Thyroid gland (tissue), 4 donors: ENCODE data around the gene SPDEF. TPM values are rescaled to one million over a fixed set of nuclear protein-coding genes. Genes with fewer than 3 reads are reported as not detected.

Experiments
- DNase-seq, 2 donors: peaks; one replicate each; pipeline ENCODE4 v3.0.0-alpha.2; 2019
- H3K27ac ChIP-seq, 3 donors: fragments of 200-600 bp; sonication (generic); 1 replicate in 2 of 3; 2 replicates in 1 of 3; pipeline ENCODE4 v1.5.1; 2016 to 2019; ENCODE audit warnings: mild to moderate bottlenecking in 1 of 3, moderate library complexity in 1 of 3
- H3K27me3 ChIP-seq: fragments of 200-600 bp; sonication (generic); one replicate; pipeline ENCODE4 v1.5.1; 2019
- H3K36me3 ChIP-seq, 2 donors: fragments of 200-600 bp; sonication (generic); one replicate each; pipeline ENCODE4 v1.5.1; 2016 to 2019
- H3K4me1 ChIP-seq, 2 donors: fragments of 200-600 bp; sonication (generic); one replicate each; pipeline ENCODE4 v1.5.1; 2017 to 2019
- H3K4me3 ChIP-seq, 3 donors: fragments of 200-600 bp; sonication (generic); replicated peaks in 1 of 3; 1 replicate in 2 of 3; 2 replicates in 1 of 3; pipeline ENCODE4 v1.5.1; 2016; ENCODE audit warnings: mild to moderate bottlenecking in 1 of 3
- H3K9me3 ChIP-seq: fragments of 200-600 bp; sonication (generic); one replicate; pipeline ENCODE4 v1.5.1; 2017
- CTCF ChIP-seq, 6 experiments: fragments of 200-600 bp in 3 of 6; fragments of 450-650 bp in 3 of 6; sonication (generic) in 3 of 6; IDR thresholded peaks; one replicate each; pipeline ENCODE4 v1.5.1; 2016 to 2019; ENCODE audit warnings: antibody characterized with exemption in 6 of 6, mild to moderate bottlenecking in 2 of 6, inconsistent platforms in 1 of 6, moderate library complexity in 1 of 6
- POLR2A ChIP-seq, 2 donors: fragments of 450-650 bp; IDR thresholded peaks; one replicate each; pipeline ENCODE4 v1.6.1; 2017; ENCODE audit warnings: antibody characterized with exemption in 2 of 2, mild to moderate bottlenecking in 2 of 2, moderate library complexity in 1 of 2
- WGBS, 2 donors: methylation state at CpG; one replicate each; pipeline ENCODE4 v1.1.5; 2017; 5-methylcytosine and 5-hydroxymethylcytosine counted together
- intact Hi-C: fragments of 100-400 bp; cut with DNase I; formaldehyde crosslinking; loops from one replicate; pipeline ENCODE4 v1.15.1; 2023
- total RNA-seq, 4 donors: library from RNA; depleted of rRNA; stranded (reverse); fragments of >200 nt; gene quantifications; one replicate each; pipeline ENCODE4 v1.2.3, GENCODE V29; 2016

Gene SPDEF
- total RNA-seq, 4 donors from 2014 or later = not detected

GRCh38 chr6:34573567-34574183, 17.5 kb upstream of the SPDEF start:
- no peaks in the 10 kb centered on the region for H3K36me3 ChIP-seq
- no peak for DNase-seq
- no peaks in the 10 kb centered on the region for H3K4me1 ChIP-seq
- H3K4me3 ChIP-seq = no peak overlapping the region
- H3K27ac ChIP-seq = no peak overlapping the region
- H3K9me3 ChIP-seq = no peaks in the 10 kb centered on the region
- WGBS, 2 donors = 67 to 85% methylated on average over 5 to 6 of the region's 8 CpGs
- TF ChIP-seq CTCF (IDR thresholded peaks at IDR 0.05) = no peak
- TF ChIP-seq POLR2A (IDR thresholded peaks at IDR 0.05) = no peak
- intact Hi-C loops = no loop called here
- no peaks in the 10 kb centered on the region for H3K27me3 ChIP-seq

- DNase-seq = no peak
- Histone ChIP-seq H3K27me3 (no peaks in the 10 kb centered on the region), H3K9me3 (no peaks in the 10 kb centered on the region), H3K36me3 (no peaks in the 10 kb centered on the region), H3K4me3 (no peak overlapping the region), H3K4me1 (no peaks in the 10 kb centered on the region), H3K27ac (no peak overlapping the region)
- no peak for TF ChIP-seq POLR2A (IDR thresholded peaks at IDR 0.05)
- no peak for TF ChIP-seq CTCF (IDR thresholded peaks at IDR 0.05)
- WGBS, 2 donors = 77 to 93% methylated on average over 6 of the region's 6 CpGs
- intact Hi-C loops = no loop called here
Observed at GRCh38 chr6:34572585-34572984, 16.5 kb upstream of the SPDEF start.

GRCh38 chr6:34572021-34572420, 15.9 kb upstream of the SPDEF start:
- no peaks in the 10 kb centered on the region for H3K36me3 ChIP-seq
- DNase-seq = no peak
- no peak overlapping the region for H3K27ac ChIP-seq
- no peaks in the 10 kb centered on the region for H3K4me1 ChIP-seq
- no peak for TF ChIP-seq POLR2A (IDR thresholded peaks at IDR 0.05)
- TF ChIP-seq CTCF (IDR thresholded peaks at IDR 0.05) = no peak
- H3K27me3 ChIP-seq = no peaks in the 10 kb centered on the region
- no peaks in the 10 kb centered on the region for H3K9me3 ChIP-seq
- WGBS, 2 donors = 54 to 56% methylated on average over 15 to 16 of the region's 16 CpGs
- intact Hi-C loops = no loop called here
- H3K4me3 ChIP-seq = no peak overlapping the region

GRCh38 chr6:34571388-34571787, 15.3 kb upstream of the SPDEF start:
- H3K27me3 ChIP-seq = no peaks in the 10 kb centered on the region
- TF ChIP-seq CTCF (IDR thresholded peaks at IDR 0.05) = no peak
- TF ChIP-seq POLR2A (IDR thresholded peaks at IDR 0.05) = no peak
- no peaks in the 10 kb centered on the region for H3K9me3 ChIP-seq
- no peak overlapping the region for H3K4me3 ChIP-seq
- WGBS, 2 donors = 65 to 78% methylated on average over 4 to 9 of the region's 9 CpGs
- H3K36me3 ChIP-seq = no peaks in the 10 kb centered on the region
- no peaks in the 10 kb centered on the region for H3K4me1 ChIP-seq
- intact Hi-C loops = no loop called here
- no peak for DNase-seq
- no peak overlapping the region for H3K27ac ChIP-seq

- H3K27me3 ChIP-seq = no peaks in the 10 kb centered on the region
- WGBS, 2 donors = 76 to 83% methylated on average over 21 of the region's 21 CpGs
Observed at GRCh38 chr6:34570066-34570833, 14.1 kb upstream of the SPDEF start.

More at GRCh38 chr6:34570066-34570833, 14.1 kb upstream of the SPDEF start:
- intact Hi-C loops = no loop called here
- Histone ChIP-seq H3K4me3 (no peak overlapping the region), H3K36me3 (no peaks in the 10 kb centered on the region), H3K27ac (no peak overlapping the region), H3K9me3 (no peaks in the 10 kb centered on the region), H3K4me1 (no peaks in the 10 kb centered on the region)
- TF ChIP-seq POLR2A (IDR thresholded peaks at IDR 0.05) (no peak), CTCF (IDR thresholded peaks at IDR 0.05) (no peak)
- DNase-seq = no peak
